Measurements from ENCODE around the gene MSTO1.
"Not testable (repeated sequence)": the region's sequence is repeated elsewhere in the genome, so short reads cannot be mapped to it uniquely, and the experiment has no call there.

Gene MSTO1

GRCh38 chr1:155609515-155610256 lies at the start of gene MSTO1:
Gene MSTO1, plus strand, starts transcription at chr1:155610218. Its CDS starts 31 bp downstream, at chr1:155610249.
- DNase-seq (ENCODE audit: low read depth), result peak; percentile 93

GRCh38 chr1:155561779-155562580 lies 48.0 kb upstream of the MSTO1 start:
- peak; percentile 53 for DNase-seq (ENCODE audit: low read depth)

GRCh38 chr1:155562581-155563376 lies 47.2 kb upstream of the MSTO1 start, which contains the start of gene ASH1L:
Gene ASH1L, minus strand, starts transcription at chr1:155562803. Its CDS starts 41,284 bp downstream, at chr1:155521519.
- DNase-seq (ENCODE audit: low read depth), result peak; percentile 89

GRCh38 chr1:155563377-155564022 lies 46.5 kb upstream of the MSTO1 start:
- DNase-seq (ENCODE audit: low read depth), result not testable (repeated sequence)

- DNase-seq (ENCODE audit: low read depth), result no peak
Measured at GRCh38 chr1:155569988-155570592, 39.9 kb upstream of the MSTO1 start.

GRCh38 chr1:155570593-155570990 lies 39.4 kb upstream of the MSTO1 start:
- DNase-seq (ENCODE audit: low read depth), result no peak

GRCh38 chr1:155574077-155574476 lies 35.9 kb upstream of the MSTO1 start:
- DNase-seq (ENCODE audit: low read depth), result no peak

GRCh38 chr1:155575608-155576007 lies 34.4 kb upstream of the MSTO1 start:
- not testable (repeated sequence) for DNase-seq (ENCODE audit: low read depth)

- not testable (repeated sequence) for DNase-seq (ENCODE audit: low read depth)
Measured at GRCh38 chr1:155583846-155584245, 26.2 kb upstream of the MSTO1 start.

GRCh38 chr1:155589282-155589681 lies 20.7 kb upstream of the MSTO1 start:
- not testable (repeated sequence) for DNase-seq (ENCODE audit: low read depth)

- DNase-seq (ENCODE audit: low read depth), result not testable (repeated sequence)
Measured at GRCh38 chr1:155590516-155591247, 19.3 kb upstream of the MSTO1 start.

GRCh38 chr1:155591770-155592169 lies 18.2 kb upstream of the MSTO1 start:
- no peak for DNase-seq (ENCODE audit: low read depth)

- DNase-seq (ENCODE audit: low read depth), result not testable (repeated sequence)
Measured at GRCh38 chr1:155595877-155596474, 14.0 kb upstream of the MSTO1 start.

GRCh38 chr1:155596864-155597263 lies 13.2 kb upstream of the MSTO1 start:
- no peak for DNase-seq (ENCODE audit: low read depth)

GRCh38 chr1:155598842-155599331 lies 11.1 kb upstream of the MSTO1 start:
- DNase-seq (ENCODE audit: low read depth), result no peak

- not testable (repeated sequence) for DNase-seq (ENCODE audit: low read depth)
Measured at GRCh38 chr1:155599828-155600572, 10.0 kb upstream of the MSTO1 start.

- DNase-seq (ENCODE audit: low read depth), result no peak
Measured at GRCh38 chr1:155607708-155608107, 2.3 kb upstream of the MSTO1 start.

GRCh38 chr1:155608888-155609225 lies 1.2 kb upstream of the MSTO1 start:
- DNase-seq (ENCODE audit: low read depth), result no peak

- DNase-seq (ENCODE audit: low read depth), result not testable (repeated sequence)
Measured at GRCh38 chr1:155610257-155610647, 234 bp downstream of the MSTO1 start.

All from activated T-helper 9 cell treated with anti-CD3 and anti-CD28 coated beads, Interleukin-2, amount 50 U/mL, for 16 hours (primary cell).